GM12865 (cell line): ENCODE measurements around the gene RASSF7.

Source experiments
- DNase-seq: peaks from one replicate; pipeline ENCODE4 v3.0.0; 2010; ENCODE audit warnings: low read depth
- H3K4me3 ChIP-seq: 2 replicates; pipeline ENCODE4 v1.5.1; 2011; ENCODE audit warnings: mild to moderate bottlenecking, low read depth, low read length, control low read depth
- CTCF ChIP-seq: IDR thresholded peaks from 2 replicates; pipeline ENCODE4 v1.5.1; 2011; ENCODE audit warnings: low read length, control low read depth, low read depth, inconsistent platforms; ENCODE audit not compliant: insufficient read depth; ENCODE audit errors: missing control alignments

RASSF7 gene

GRCh38 chr11:601573-602245, 40.9 kb downstream of the RASSF7 start:
- TF ChIP-seq CTCF = no peak
- no peak overlapping the region for H3K4me3 ChIP-seq
- no peak for DNase-seq

- DNase-seq = no peak
- no peak for TF ChIP-seq CTCF
- no peak overlapping the region for H3K4me3 ChIP-seq
Measured at GRCh38 chr11:603154-603553, 42.4 kb downstream of the RASSF7 start.

GRCh38 chr11:605286-606129, 44.7 kb downstream of the RASSF7 start:
- TF ChIP-seq CTCF = no peak
- H3K4me3 ChIP-seq = no peak overlapping the region
- no peak for DNase-seq

- H3K4me3 ChIP-seq = no peak overlapping the region
- TF ChIP-seq CTCF = no peak
- DNase-seq = no peak
Measured at GRCh38 chr11:606245-606644, 45.5 kb downstream of the RASSF7 start.

GRCh38 chr11:607020-607780, 46.4 kb downstream of the RASSF7 start:
- no peak for TF ChIP-seq CTCF
- no peak overlapping the region for H3K4me3 ChIP-seq
- DNase-seq = no peak

- TF ChIP-seq CTCF = no peak
- H3K4me3 ChIP-seq = no peak overlapping the region
- DNase-seq = no peak
Measured at GRCh38 chr11:607971-608659, 47.3 kb downstream of the RASSF7 start.
